HL-60 (cell line): ENCODE data around the gene NIPA2.

Experiments
- CTCF ChIP-seq: IDR thresholded peaks from one replicate; pipeline ENCODE4 v1.5.1; 2011; ENCODE audit warnings: low read length, control low read depth, inconsistent platforms; ENCODE audit not compliant: insufficient read depth
- POLR2AphosphoS5 ChIP-seq: IDR thresholded peaks from 2 replicates; pipeline ENCODE4 v1.6.1; 2012; ENCODE audit warnings: low read depth

DNA sequence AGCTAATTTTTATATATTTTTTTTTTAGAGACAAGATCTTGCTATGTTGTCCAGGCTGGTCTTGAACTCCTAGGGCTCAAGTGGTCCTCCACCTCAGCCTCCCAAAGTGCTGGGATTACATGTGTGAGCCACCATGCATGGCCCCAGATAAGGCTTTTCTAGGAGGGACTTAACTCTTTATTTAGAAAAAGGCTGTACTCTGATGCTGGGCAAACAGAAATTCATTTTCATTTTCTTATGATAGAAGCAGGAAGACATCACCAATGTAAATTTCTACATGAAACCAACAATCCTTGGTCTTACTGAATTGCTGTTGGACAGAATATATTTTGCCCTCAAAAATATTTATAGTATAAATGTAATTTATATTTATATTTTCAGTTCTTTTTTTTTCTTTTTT is 42.4 kb upstream of the NIPA2 start:
- no peak for TF ChIP-seq CTCF
- no peak for TF ChIP-seq POLR2AphosphoS5
